Upper lobe of left lung (tissue), 6 donors: ENCODE measurements around the gene DIP2C. TPM values are rescaled to one million over a fixed set of nuclear protein-coding genes. Genes with fewer than 3 reads are reported as not detected.
"Not testable (repeated sequence)": the region's sequence is repeated elsewhere in the genome, so short reads cannot be mapped to it uniquely, and the experiment has no call there.

Source experiments
- ATAC-seq, 2 donors: fragments of 200-7000 bp; cut with Tn5 transposase; one replicate each; pipeline ENCODE4 v1.9.1; 2022; ENCODE audit warnings: mild to moderate bottlenecking in 2 of 2, moderate library complexity in 2 of 2; ENCODE audit not compliant: low FRiP score in 2 of 2
- DNase-seq, 2 donors: peaks; one replicate each; pipeline ENCODE4 v3.0.0-alpha.2; 2019 to 2020
- H3K27ac ChIP-seq, 4 donors: fragments of 200-600 bp; sonication (generic); one replicate each; pipeline ENCODE4 v1.5.1; 2016 to 2019
- H3K27me3 ChIP-seq, 4 donors: fragments of 200-600 bp; sonication (generic); one replicate each; pipeline ENCODE4 v1.5.1; 2017 to 2019
- H3K36me3 ChIP-seq, 4 donors: fragments of 200-600 bp; sonication (generic); one replicate each; pipeline ENCODE4 v1.5.1; 2016 to 2019
- H3K4me1 ChIP-seq, 4 donors: fragments of 200-600 bp; sonication (generic); one replicate each; pipeline ENCODE4 v1.5.1; 2018 to 2019
- H3K4me3 ChIP-seq, 4 donors: fragments of 200-600 bp; sonication (generic); one replicate each; pipeline ENCODE4 v1.5.1; 2017 to 2019; ENCODE audit warnings: mild to moderate bottlenecking in 2 of 4, moderate library complexity in 1 of 4
- H3K9me3 ChIP-seq, 4 donors: fragments of 200-600 bp; sonication (generic); one replicate each; pipeline ENCODE4 v1.5.1; 2018 to 2019
- EP300 ChIP-seq, 4 donors: sonication (generic); formaldehyde crosslinking; IDR thresholded peaks; one replicate each; pipeline ENCODE4 v1.5.1; 2017; ENCODE audit warnings: antibody characterized with exemption in 4 of 4, control low read depth in 2 of 4
- POLR2A ChIP-seq, 4 donors: fragments of 450-650 bp; IDR thresholded peaks; one replicate each; pipeline ENCODE4 v1.5.1; 2016 to 2017; ENCODE audit warnings: antibody characterized with exemption in 4 of 4, mild to moderate bottlenecking in 2 of 4
- POLR2AphosphoS5 ChIP-seq, 2 donors: sonication (generic); formaldehyde crosslinking; IDR thresholded peaks; one replicate each; pipeline ENCODE4 v1.5.1; 2017; ENCODE audit warnings: antibody characterized with exemption in 2 of 2
- WGBS, 2 donors: methylation state at CpG; one replicate each; pipeline ENCODE4 v1.1.5; 2017 to 2018; 5-methylcytosine and 5-hydroxymethylcytosine counted together
- total RNA-seq, 6 donors: library from RNA; depleted of rRNA in 4 of 6; stranded (reverse); fragments of >200 nt in 4 of 6; gene quantifications; one replicate each; pipeline versions ENCODE4 v1.1.0 to v1.2.1, GENCODE V29; 2016 to 2021
- TF ChIP-seq, protein P1 (sequence below), 6 experiments: fragments of 450-650 bp in 4 of 6; fragments of 200-600 bp in 2 of 6; sonication (generic) in 2 of 6; IDR thresholded peaks; one replicate each; pipeline ENCODE4 v1.5.1; 2016 to 2019; ENCODE audit warnings: antibody characterized with exemption in 6 of 6
- donor health status: DM: no; HTN: no; CAD: no; lungs with moderate emphysema.
- donor health status: DM: no; HTN: yes; CAD: no; lungs with severe emphysema.

The DIP2C gene
- total RNA-seq, 6 donors from 2014 or later, result 11.6 to 32.5 (median 14.7) TPM

- no peak for ATAC-seq
- no peak overlapping the region for H3K27ac ChIP-seq
- H3K4me3 ChIP-seq, result no peak overlapping the region
These were observed 209.0 kb downstream of the DIP2C start for GRCh38 chr10:480498-480927.

GRCh38 chr10:479706-480497 is 209.6 kb downstream of the DIP2C start:
- not testable (repeated sequence) for H3K9me3 ChIP-seq, ATAC-seq, DNase-seq, H3K4me3 ChIP-seq, H3K27ac ChIP-seq, H3K27me3 ChIP-seq, H3K4me1 ChIP-seq, H3K36me3 ChIP-seq
- WGBS, 2 donors, result 91 to 92% methylated on average over 31 to 33 of the region's 33 CpGs

More at GRCh38 chr10:480498-480927, 209.0 kb downstream of the DIP2C start:
- Histone ChIP-seq H3K36me3 (peaks cover 0 to 5% (median 0%) of the 10 kb centered on the region in 4 donors), H3K4me1 (peaks cover 0 to 4% (median 2%) of the 10 kb centered on the region in 4 donors), H3K9me3 (no peaks in the 10 kb centered on the region), H3K27me3 (no peaks in the 10 kb centered on the region)
- DNase-seq, result no peak
- TF ChIP-seq POLR2A (IDR thresholded peaks at IDR 0.05) (no peak), POLR2AphosphoS5 (IDR thresholded peaks at IDR 0.05) (no peak), EP300 (IDR thresholded peaks at IDR 0.05) (no peak)
- TF ChIP-seq, protein P1, sequence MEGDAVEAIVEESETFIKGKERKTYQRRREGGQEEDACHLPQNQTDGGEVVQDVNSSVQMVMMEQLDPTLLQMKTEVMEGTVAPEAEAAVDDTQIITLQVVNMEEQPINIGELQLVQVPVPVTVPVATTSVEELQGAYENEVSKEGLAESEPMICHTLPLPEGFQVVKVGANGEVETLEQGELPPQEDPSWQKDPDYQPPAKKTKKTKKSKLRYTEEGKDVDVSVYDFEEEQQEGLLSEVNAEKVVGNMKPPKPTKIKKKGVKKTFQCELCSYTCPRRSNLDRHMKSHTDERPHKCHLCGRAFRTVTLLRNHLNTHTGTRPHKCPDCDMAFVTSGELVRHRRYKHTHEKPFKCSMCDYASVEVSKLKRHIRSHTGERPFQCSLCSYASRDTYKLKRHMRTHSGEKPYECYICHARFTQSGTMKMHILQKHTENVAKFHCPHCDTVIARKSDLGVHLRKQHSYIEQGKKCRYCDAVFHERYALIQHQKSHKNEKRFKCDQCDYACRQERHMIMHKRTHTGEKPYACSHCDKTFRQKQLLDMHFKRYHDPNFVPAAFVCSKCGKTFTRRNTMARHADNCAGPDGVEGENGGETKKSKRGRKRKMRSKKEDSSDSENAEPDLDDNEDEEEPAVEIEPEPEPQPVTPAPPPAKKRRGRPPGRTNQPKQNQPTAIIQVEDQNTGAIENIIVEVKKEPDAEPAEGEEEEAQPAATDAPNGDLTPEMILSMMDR (IDR thresholded peaks at IDR 0.05), result no peak
- 95 to 99% methylated on average over 19 to 23 of the region's 23 CpGs for WGBS, 2 donors

- H3K4me1 ChIP-seq, result peaks cover 0 to 3% (median 0%) of the 10 kb centered on the region in 4 donors
- H3K27ac ChIP-seq, result no peak overlapping the region
- H3K9me3 ChIP-seq, result no peaks in the 10 kb centered on the region
- H3K27me3 ChIP-seq, result no peaks in the 10 kb centered on the region
- DNase-seq, result no peak
- no peak for TF ChIP-seq EP300 (IDR thresholded peaks at IDR 0.05)
- TF ChIP-seq POLR2AphosphoS5 (IDR thresholded peaks at IDR 0.05), result no peak
- TF ChIP-seq, protein P1 (IDR thresholded peaks at IDR 0.05), result no peak
- no peak for TF ChIP-seq POLR2A (IDR thresholded peaks at IDR 0.05)
- WGBS, 2 donors, result 91 to 93% methylated on average over 21 of the region's 21 CpGs
- no peak for ATAC-seq
- no peaks in the 10 kb centered on the region for H3K36me3 ChIP-seq
- no peak overlapping the region for H3K4me3 ChIP-seq
These were observed 210.8 kb downstream of the DIP2C start for GRCh38 chr10:478471-479245.

DNA sequence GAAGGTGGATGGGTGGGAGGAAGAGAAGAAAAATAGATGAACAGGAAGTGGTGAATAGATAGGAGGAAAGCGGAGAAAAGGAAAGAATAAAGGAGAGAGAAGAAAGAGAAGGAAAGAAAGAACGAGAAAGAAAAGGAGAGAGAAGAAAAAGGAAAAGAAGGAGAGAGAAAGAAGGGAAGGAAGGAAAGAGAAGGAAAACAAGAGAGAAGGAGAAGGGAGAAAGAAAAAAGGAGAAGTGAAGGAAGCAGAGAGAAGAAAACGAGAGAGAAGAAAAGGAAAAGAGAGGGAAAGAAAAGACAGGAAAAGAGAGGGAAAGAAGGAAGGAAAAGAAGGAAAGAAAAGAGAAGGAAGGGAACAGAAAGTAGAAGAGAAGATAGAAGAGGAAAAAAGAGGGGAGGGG is 211.8 kb downstream of the DIP2C start:
- WGBS, 2 donors, result 91 to 92% methylated on average over 3 of the region's 3 CpGs
- ATAC-seq (no peak), DNase-seq (no peak)
- Histone ChIP-seq H3K27ac (no peak overlapping the region), H3K4me3 (no peak overlapping the region), H3K36me3 (no peaks in the 10 kb centered on the region), H3K9me3 (no peaks in the 10 kb centered on the region), H3K4me1 (peaks cover 0 to 3% (median 0%) of the 10 kb centered on the region in 4 donors), H3K27me3 (no peaks in the 10 kb centered on the region)
- TF ChIP-seq POLR2A (IDR thresholded peaks at IDR 0.05) (no peak), EP300 (IDR thresholded peaks at IDR 0.05) (no peak), POLR2AphosphoS5 (IDR thresholded peaks at IDR 0.05) (no peak)
- TF ChIP-seq, protein P1 (IDR thresholded peaks at IDR 0.05), result no peak

- Histone ChIP-seq H3K4me3 (no peak overlapping the region), H3K27me3 (no peaks in the 10 kb centered on the region), H3K27ac (no peak overlapping the region), H3K9me3 (no peaks in the 10 kb centered on the region), H3K36me3 (peaks cover 0 to 8% (median under 1%) of the 10 kb centered on the region in 4 donors), H3K4me1 (peaks cover 0 to 3% (median 0%) of the 10 kb centered on the region in 4 donors)
- WGBS, 2 donors, result 94 to 95% methylated on average over 5 to 6 of the region's 6 CpGs
- no peak for DNase-seq
- TF ChIP-seq, protein P1 (IDR thresholded peaks at IDR 0.05), result no peak
- TF ChIP-seq POLR2AphosphoS5 (IDR thresholded peaks at IDR 0.05) (no peak), EP300 (IDR thresholded peaks at IDR 0.05) (no peak), POLR2A (IDR thresholded peaks at IDR 0.05) (no peak)
- no peak for ATAC-seq
These were observed 213.1 kb downstream of the DIP2C start for GRCh38 chr10:476455-476780.
